HG03060 (cell line): ENCODE data around the gene THSD8.
A peak's percentile ranks its signal among the peaks of the same experiment; 100 is the strongest.

Experiments
- ATAC-seq: cut with Tn5 transposase; IDR thresholded peaks from one replicate; pipeline ENCODE4 v1.9.1; 2021; ENCODE audit warnings: low read depth, moderate number of reproducible peaks; ENCODE audit not compliant: unreplicated experiment

THSD8 gene

GRCh38 chr19:12779162-12779993 lies 22.5 kb upstream of the THSD8 start:
- ATAC-seq = no peak

- ATAC-seq = no peak
Observed at GRCh38 chr19:12782174-12782423, 19.8 kb upstream of the THSD8 start.

- no peak for ATAC-seq
Observed at GRCh38 chr19:12782424-12783290, 19.2 kb upstream of the THSD8 start.

- ATAC-seq = no peak
Observed at GRCh38 chr19:12783291-12783848, 18.5 kb upstream of the THSD8 start.

- ATAC-seq = no peak
Observed at GRCh38 chr19:12783849-12784393, 17.9 kb upstream of the THSD8 start.

GRCh38 chr19:12784394-12784870 lies 17.4 kb upstream of the THSD8 start:
- ATAC-seq = no peak

- no peak for ATAC-seq
Observed at GRCh38 chr19:12784871-12785430, 16.9 kb upstream of the THSD8 start.

- no peak for ATAC-seq
Observed at GRCh38 chr19:12785431-12786031, 16.3 kb upstream of the THSD8 start.

- no peak for ATAC-seq
Observed at GRCh38 chr19:12786141-12786870, 15.6 kb upstream of the THSD8 start.

- no peak for ATAC-seq
Observed at GRCh38 chr19:12786952-12787351, 14.9 kb upstream of the THSD8 start.

GRCh38 chr19:12787458-12787857 lies 14.4 kb upstream of the THSD8 start:
- no peak for ATAC-seq

GRCh38 chr19:12788042-12788681 lies 13.7 kb upstream of the THSD8 start:
- no peak for ATAC-seq

- ATAC-seq = no peak
Observed at GRCh38 chr19:12788682-12789097, 13.2 kb upstream of the THSD8 start.

- ATAC-seq = no peak
Observed at GRCh38 chr19:12789098-12789903, 12.6 kb upstream of the THSD8 start.

GRCh38 chr19:12789904-12790619 lies 11.8 kb upstream of the THSD8 start:
- ATAC-seq = peak; percentile 15

- no peak for ATAC-seq
Observed at GRCh38 chr19:12790628-12791344, 11.1 kb upstream of the THSD8 start.

- no peak for ATAC-seq
Observed at GRCh38 chr19:12791345-12792050, 10.4 kb upstream of the THSD8 start, which contains the start of gene JUNB. TSS of gene JUNB (plus strand) at chr19:12791486. CDS start at chr19:12791772, 286 bp downstream.
